Measurements from ENCODE around the gene ERG. TPM values are rescaled to one million over a fixed set of nuclear protein-coding genes. Genes with fewer than 3 reads are reported as not detected.

Gene ERG
- total RNA-seq, 2 experiments from 2014 or later: not detected

DNA sequence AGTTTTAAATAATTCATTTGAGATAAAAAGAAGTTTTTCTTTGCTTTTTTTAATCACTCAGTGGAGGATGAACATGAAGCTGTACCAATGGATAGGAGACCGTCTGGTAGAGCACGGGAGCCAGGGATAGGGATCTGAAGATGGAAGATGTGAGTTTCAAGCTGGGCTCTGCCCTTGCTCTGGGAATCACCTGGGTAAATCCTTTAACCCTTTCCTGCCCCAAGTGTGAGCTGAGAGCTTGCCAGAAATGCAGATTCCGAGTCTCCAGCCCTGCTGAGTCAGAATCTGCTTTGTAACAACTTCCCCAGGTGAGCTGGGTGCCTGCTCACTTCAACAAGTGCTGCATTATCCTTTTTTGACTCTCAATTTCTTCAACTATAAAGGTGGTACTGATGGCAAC lies 44.1 kb downstream of the ERG start:
- intact Hi-C loops (cut with DNase I, micrococcal nuclease): no loop called here
- Mint-ChIP-seq H3K9me3 (no peaks in the 10 kb centered on the region), H3K4me3 (no peak overlapping the region), H3K27me3 (no peaks in the 10 kb centered on the region), H3K36me3 (ENCODE audit: low read depth) (no peaks in the 10 kb centered on the region), H3K27ac (no peak overlapping the region), H3K4me1 (ENCODE audit: low read depth) (no peaks in the 10 kb centered on the region)
- H3K9me3 ChIP-seq (ENCODE audit: control insufficient read depth in 1 of 2, insufficient read depth in 1 of 2, low read length in 2 of 2): no peaks in the 10 kb centered on the region
- ChIA-PET CTCF (no interaction called here), POLR2A (no interaction called here)
- H3K36me3 ChIP-seq (ENCODE audit: insufficient read depth, low read length): no peaks in the 10 kb centered on the region
- no peaks in the 10 kb centered on the region for H3K27me3 ChIP-seq (ENCODE audit: control insufficient read depth in 1 of 2, insufficient read depth in 2 of 2, low read length in 2 of 2)
- H3K4me3 ChIP-seq (ENCODE audit: low read length): no peak overlapping the region
- no peaks in the 10 kb centered on the region for H3K4me1 ChIP-seq (ENCODE audit: insufficient read depth, low read length)
- TF ChIP-seq, protein P1, sequence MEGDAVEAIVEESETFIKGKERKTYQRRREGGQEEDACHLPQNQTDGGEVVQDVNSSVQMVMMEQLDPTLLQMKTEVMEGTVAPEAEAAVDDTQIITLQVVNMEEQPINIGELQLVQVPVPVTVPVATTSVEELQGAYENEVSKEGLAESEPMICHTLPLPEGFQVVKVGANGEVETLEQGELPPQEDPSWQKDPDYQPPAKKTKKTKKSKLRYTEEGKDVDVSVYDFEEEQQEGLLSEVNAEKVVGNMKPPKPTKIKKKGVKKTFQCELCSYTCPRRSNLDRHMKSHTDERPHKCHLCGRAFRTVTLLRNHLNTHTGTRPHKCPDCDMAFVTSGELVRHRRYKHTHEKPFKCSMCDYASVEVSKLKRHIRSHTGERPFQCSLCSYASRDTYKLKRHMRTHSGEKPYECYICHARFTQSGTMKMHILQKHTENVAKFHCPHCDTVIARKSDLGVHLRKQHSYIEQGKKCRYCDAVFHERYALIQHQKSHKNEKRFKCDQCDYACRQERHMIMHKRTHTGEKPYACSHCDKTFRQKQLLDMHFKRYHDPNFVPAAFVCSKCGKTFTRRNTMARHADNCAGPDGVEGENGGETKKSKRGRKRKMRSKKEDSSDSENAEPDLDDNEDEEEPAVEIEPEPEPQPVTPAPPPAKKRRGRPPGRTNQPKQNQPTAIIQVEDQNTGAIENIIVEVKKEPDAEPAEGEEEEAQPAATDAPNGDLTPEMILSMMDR (IDR thresholded peaks at IDR 0.05): no peak
- no peak overlapping the region for H3K27ac ChIP-seq (ENCODE audit: low read depth in 1 of 2, low read length in 2 of 2)
- DNase-seq: no peak
- no peak for ATAC-seq (ENCODE audit: poor library complexity)

DNA sequence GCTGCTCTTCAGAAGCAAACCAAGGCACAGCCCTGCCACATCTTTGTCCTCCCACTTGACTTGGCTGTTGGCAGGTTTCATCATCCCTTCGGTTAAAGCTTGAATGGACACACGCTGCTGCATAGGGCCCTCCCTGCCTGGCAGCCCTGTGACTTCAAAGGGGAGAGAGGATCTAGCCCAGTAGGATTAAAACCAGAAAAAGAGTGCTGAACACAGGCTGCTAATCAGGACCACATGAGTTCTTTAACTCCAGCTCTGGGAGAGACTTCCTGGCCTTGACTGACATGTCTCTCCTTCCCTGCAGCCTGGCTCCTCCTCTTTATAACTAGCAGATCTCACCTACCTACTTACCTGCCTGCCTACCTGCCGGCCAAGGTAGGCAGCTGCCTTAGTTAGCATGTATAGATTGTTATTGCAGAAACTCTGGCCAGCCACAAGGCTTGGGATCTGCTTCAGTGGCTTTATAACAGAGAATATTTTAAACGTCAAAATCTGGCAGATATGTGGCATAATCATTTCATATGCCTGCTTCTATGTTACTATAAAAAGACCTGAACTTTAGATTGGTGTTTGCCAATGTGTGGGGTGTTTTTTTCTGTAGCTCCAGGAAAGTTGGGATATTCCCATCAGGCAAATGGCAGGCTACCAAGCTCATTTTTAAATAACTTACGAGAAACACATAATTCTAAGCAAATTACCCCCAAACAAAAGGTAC lies 49.4 kb downstream of the ERG start:
- H3K36me3 Mint-ChIP-seq (ENCODE audit: low read depth): no peaks in the 10 kb centered on the region
- no peaks in the 10 kb centered on the region for H3K4me1 Mint-ChIP-seq (ENCODE audit: low read depth)
- no peaks in the 10 kb centered on the region for H3K9me3 ChIP-seq (ENCODE audit: control insufficient read depth in 1 of 2, insufficient read depth in 1 of 2, low read length in 2 of 2)
- DNase-seq: no peak
- no peaks in the 10 kb centered on the region for H3K9me3 Mint-ChIP-seq
- intact Hi-C loops (cut with DNase I, micrococcal nuclease): no loop called here
- no peaks in the 10 kb centered on the region for H3K36me3 ChIP-seq (ENCODE audit: insufficient read depth, low read length)
- no peak overlapping the region for H3K27ac ChIP-seq (ENCODE audit: low read depth in 1 of 2, low read length in 2 of 2)
- no peaks in the 10 kb centered on the region for H3K4me1 ChIP-seq (ENCODE audit: insufficient read depth, low read length)
- H3K4me3 Mint-ChIP-seq: no peak overlapping the region
- H3K27ac Mint-ChIP-seq: no peak overlapping the region
- H3K27me3 ChIP-seq (ENCODE audit: control insufficient read depth in 1 of 2, insufficient read depth in 2 of 2, low read length in 2 of 2): peaks cover 0 to 3% of the 10 kb centered on the region in 2 experiments
- TF ChIP-seq, protein P1 (IDR thresholded peaks at IDR 0.05): no peak
- ATAC-seq (ENCODE audit: poor library complexity): no peak
- ChIA-PET CTCF (no interaction called here), POLR2A (no interaction called here)
- no peak overlapping the region for H3K4me3 ChIP-seq (ENCODE audit: low read length)
- H3K27me3 Mint-ChIP-seq: no peaks in the 10 kb centered on the region

DNA sequence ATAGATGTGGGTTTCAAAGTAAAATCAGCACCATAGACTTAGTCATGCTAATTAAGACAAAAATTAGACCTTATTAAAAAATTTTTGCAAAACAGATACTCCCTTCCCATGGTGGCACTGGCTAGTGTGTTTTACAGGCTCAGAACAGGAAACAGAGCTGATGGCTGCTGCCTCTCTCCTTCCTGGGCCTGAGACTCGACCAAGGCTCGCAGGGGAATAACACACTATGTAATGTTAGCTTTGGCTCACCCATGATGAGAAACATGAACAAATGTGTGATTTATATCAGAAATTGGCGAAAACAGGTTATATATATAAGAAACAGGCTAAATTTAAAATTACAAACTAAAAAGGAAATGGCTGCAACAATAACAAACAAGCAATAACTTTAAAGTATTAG lies 50.7 kb downstream of the ERG start:
- Mint-ChIP-seq H3K27ac (no peak overlapping the region), H3K9me3 (no peaks in the 10 kb centered on the region), H3K4me1 (ENCODE audit: low read depth) (no peaks in the 10 kb centered on the region), H3K36me3 (ENCODE audit: low read depth) (no peaks in the 10 kb centered on the region), H3K4me3 (no peak overlapping the region), H3K27me3 (no peaks in the 10 kb centered on the region)
- no peak overlapping the region for H3K27ac ChIP-seq (ENCODE audit: low read depth in 1 of 2, low read length in 2 of 2)
- H3K9me3 ChIP-seq (ENCODE audit: control insufficient read depth in 1 of 2, insufficient read depth in 1 of 2, low read length in 2 of 2): no peaks in the 10 kb centered on the region
- no peak overlapping the region for H3K4me3 ChIP-seq (ENCODE audit: low read length)
- POLR2A ChIA-PET: no interaction called here
- peaks cover 0 to 3% of the 10 kb centered on the region in 2 experiments for H3K27me3 ChIP-seq (ENCODE audit: control insufficient read depth in 1 of 2, insufficient read depth in 2 of 2, low read length in 2 of 2)
- intact Hi-C loops (cut with DNase I, micrococcal nuclease): no loop called here
- CTCF ChIA-PET: no interaction called here
- no peaks in the 10 kb centered on the region for H3K4me1 ChIP-seq (ENCODE audit: insufficient read depth, low read length)
- no peaks in the 10 kb centered on the region for H3K36me3 ChIP-seq (ENCODE audit: insufficient read depth, low read length)
- TF ChIP-seq, protein P1 (IDR thresholded peaks at IDR 0.05): no peak
- no peak for ATAC-seq (ENCODE audit: poor library complexity)
- DNase-seq: no peak

Data from CD4-positive, alpha-beta T cell (primary cell).